Stimulated activated CD8-positive, alpha-beta memory T cell treated with anti-CD3 and anti-CD28 coated beads, Interleukin-12 subunit alpha, Interleukin-12 subunit beta, amount 100 ng/mL, for 24 hours (primary cell): ENCODE measurements around the gene FHOD3.

Experiments
- DNase-seq: peaks from one replicate; pipeline ENCODE4 v3.0.0-alpha.2; 2020; ENCODE audit errors: extremely low read depth

The FHOD3 gene

GRCh38 chr18:36410346-36410745 lies 112.8 kb downstream of the FHOD3 start:
- DNase-seq: no peak

- no peak for DNase-seq
These were observed 114.2 kb downstream of the FHOD3 start for GRCh38 chr18:36411745-36412168.

- no peak for DNase-seq
These were observed 115.3 kb downstream of the FHOD3 start for GRCh38 chr18:36412778-36413177.

- DNase-seq: no peak
These were observed 117.7 kb downstream of the FHOD3 start for GRCh38 chr18:36415171-36415570.

GRCh38 chr18:36415625-36416024 lies 118.1 kb downstream of the FHOD3 start:
- no peak for DNase-seq

GRCh38 chr18:36419188-36419899 lies 121.8 kb downstream of the FHOD3 start:
- DNase-seq: no peak

GRCh38 chr18:36419900-36420531 lies 122.5 kb downstream of the FHOD3 start:
- no peak for DNase-seq

GRCh38 chr18:36420826-36421225 lies 123.3 kb downstream of the FHOD3 start:
- DNase-seq: no peak

- DNase-seq: no peak
These were observed 127.2 kb downstream of the FHOD3 start for GRCh38 chr18:36424741-36425142.

- no peak for DNase-seq
These were observed 129.9 kb downstream of the FHOD3 start for GRCh38 chr18:36427369-36427768.

- no peak for DNase-seq
These were observed 130.3 kb downstream of the FHOD3 start for GRCh38 chr18:36427831-36428230.

GRCh38 chr18:36428431-36429029 lies 131.0 kb downstream of the FHOD3 start:
- DNase-seq: no peak

- no peak for DNase-seq
These were observed 135.5 kb downstream of the FHOD3 start for GRCh38 chr18:36432880-36433555.

- no peak for DNase-seq
These were observed 138.9 kb downstream of the FHOD3 start for GRCh38 chr18:36436387-36436786.

- DNase-seq: no peak
These were observed 143.1 kb downstream of the FHOD3 start for GRCh38 chr18:36440614-36441013.

GRCh38 chr18:36441426-36442240 lies 144.1 kb downstream of the FHOD3 start:
- DNase-seq: no peak

GRCh38 chr18:36442717-36443116 lies 145.2 kb downstream of the FHOD3 start:
- no peak for DNase-seq

GRCh38 chr18:36446059-36446458 lies 148.5 kb downstream of the FHOD3 start:
- DNase-seq: no peak

GRCh38 chr18:36448384-36449290 lies 151.1 kb downstream of the FHOD3 start:
- no peak for DNase-seq

GRCh38 chr18:36449451-36449850 lies 151.9 kb downstream of the FHOD3 start:
- DNase-seq: no peak

GRCh38 chr18:36450264-36450663 lies 152.8 kb downstream of the FHOD3 start:
- DNase-seq: no peak
